ENCODE data around the gene YKT6.

Gene YKT6

DNA sequence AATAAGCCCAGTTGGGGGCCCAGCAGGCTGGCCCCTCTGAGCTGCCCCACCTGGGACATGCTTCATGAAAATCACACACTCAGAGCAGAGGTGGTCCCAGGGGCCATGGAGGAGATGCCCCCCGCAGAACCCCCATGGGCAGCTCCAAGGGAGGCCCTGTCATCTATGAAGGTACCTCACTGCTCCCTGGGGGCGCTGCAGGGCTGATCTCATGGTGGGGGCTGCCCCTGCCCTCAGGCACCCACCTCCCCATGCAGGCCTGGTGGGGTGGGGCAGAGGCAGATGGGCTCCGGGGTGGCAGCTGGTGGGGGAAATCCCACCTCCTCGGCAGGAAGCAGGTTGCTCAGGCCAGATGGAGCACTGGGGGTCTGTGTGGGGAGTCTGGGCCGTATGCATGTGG, 60.5 kb downstream of the YKT6 start:
- DNase-seq = no peak

DNA sequence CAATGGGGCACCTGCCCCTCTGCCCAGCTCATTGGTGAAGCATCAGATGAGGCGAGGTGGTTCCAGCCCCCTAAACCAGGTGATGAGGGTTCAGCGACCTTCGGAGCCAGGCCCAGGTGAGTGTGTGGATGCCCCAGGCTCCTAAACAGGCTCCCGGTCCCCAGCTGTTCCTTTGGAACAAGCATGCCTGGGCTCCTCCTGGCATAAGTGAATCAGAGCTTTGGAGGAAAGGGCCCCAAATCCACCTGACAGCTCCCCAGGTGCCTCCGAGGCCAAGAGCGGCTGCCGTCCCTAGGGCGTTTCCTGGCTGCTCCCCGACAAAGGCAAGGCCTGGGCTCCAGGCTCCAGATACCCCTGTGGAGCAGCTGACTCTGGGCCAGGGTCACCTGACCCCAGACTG, 61.3 kb downstream of the YKT6 start:
- no peak for DNase-seq

DNA sequence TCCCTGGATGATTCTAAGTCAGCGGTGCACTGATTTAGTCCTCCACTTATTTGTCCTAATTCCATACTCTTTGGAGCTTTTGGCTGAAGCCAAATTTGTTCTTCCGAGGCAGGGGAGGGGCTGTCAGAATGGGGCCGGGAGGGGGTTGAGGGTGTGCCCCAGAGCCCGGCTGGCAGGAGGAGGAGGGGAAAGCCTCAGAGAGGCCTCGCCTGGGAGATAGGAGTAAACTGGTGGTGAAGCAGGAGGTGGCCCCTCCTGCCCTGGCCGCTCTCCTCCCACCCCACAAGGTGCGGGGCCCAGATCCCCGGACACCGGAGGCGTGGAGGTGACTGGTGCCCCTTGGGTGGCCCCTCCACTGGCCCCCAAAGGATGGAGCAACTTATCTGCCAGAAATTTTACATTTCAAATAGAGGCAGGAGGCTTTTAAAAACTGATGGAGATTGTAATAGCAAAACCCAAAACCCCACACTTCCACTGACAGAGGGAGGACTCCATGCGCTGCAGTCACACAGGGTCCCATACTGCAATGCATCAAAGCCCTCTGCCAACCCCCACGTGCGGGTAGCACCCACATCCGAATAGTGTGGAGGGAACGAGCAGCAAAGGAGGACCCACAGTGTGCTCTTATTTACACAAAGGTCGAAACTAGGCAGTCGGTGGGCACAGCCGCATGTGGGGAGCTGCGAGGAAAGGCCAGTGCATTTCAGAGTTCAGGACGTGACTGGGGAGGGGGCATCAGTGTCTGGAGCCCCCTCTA, 62.7 kb downstream of the YKT6 start:
- no peak for DNase-seq
